OCI-LY1 (cell line): ENCODE data around the gene HIBADH.
"Not testable (repeated sequence)": the region's sequence is repeated elsewhere in the genome, so short reads cannot be mapped to it uniquely, and the experiment has no call there.

Experiments
- H2AFZ ChIP-seq: fragments of 200-600 bp; sonication (generic), shearing (Covaris generic); 2 replicates; pipeline ENCODE4 v1.6.0; 2014; ENCODE audit warnings: antibody characterized with exemption, mild to moderate bottlenecking, low read length
- H3F3A ChIP-seq: fragments of 200-600 bp; sonication (generic), shearing (Covaris generic); 2 replicates; pipeline ENCODE4 v1.6.0; 2014; ENCODE audit warnings: mild to moderate bottlenecking, antibody characterized with exemption, low read length, moderate library complexity; ENCODE audit not compliant: insufficient read depth
- H3K27ac ChIP-seq: fragments of 200-600 bp; sonication (generic); 2 replicates; pipeline ENCODE4 v1.5.1; 2014; ENCODE audit warnings: low read length, mixed run types, mild to moderate bottlenecking, low read depth; ENCODE audit not compliant: poor library complexity, severe bottlenecking
- H3K27me3 ChIP-seq: fragments of 200-600 bp; sonication (generic); 2 replicates; pipeline ENCODE4 v1.6.0; 2014; ENCODE audit warnings: antibody characterized with exemption, mild to moderate bottlenecking, low read length, moderate library complexity; ENCODE audit not compliant: insufficient read depth
- H3K36me3 ChIP-seq: fragments of 200-600 bp; sonication (generic); 2 replicates; pipeline ENCODE4 v1.6.1; 2014; ENCODE audit warnings: mild to moderate bottlenecking, antibody characterized with exemption, low read length, moderate library complexity, mixed read lengths; ENCODE audit not compliant: insufficient read depth
- H3K4me1 ChIP-seq: fragments of 200-600 bp; sonication (generic); 2 replicates; pipeline ENCODE4 v1.5.1; 2014; ENCODE audit warnings: mild to moderate bottlenecking, low read length, moderate library complexity; ENCODE audit not compliant: insufficient read depth, severe bottlenecking
- H3K4me2 ChIP-seq: fragments of 200-600 bp; sonication (generic), shearing (Covaris generic); 2 replicates; pipeline ENCODE4 v1.6.1; 2014; ENCODE audit warnings: low read length
- H3K4me3 ChIP-seq: fragments of 200-600 bp; sonication (generic); 2 replicates; pipeline ENCODE4 v1.5.1; 2014; ENCODE audit warnings: low read length, low read depth, mild to moderate bottlenecking, mixed read lengths; ENCODE audit not compliant: poor library complexity, severe bottlenecking
- H3K79me2 ChIP-seq: fragments of 200-600 bp; shearing (Covaris generic); 2 replicates; pipeline ENCODE4 v1.6.1; 2016; ENCODE audit warnings: mixed run types, low read length, mixed read lengths; ENCODE audit not compliant: insufficient read depth
- H3K9ac ChIP-seq: fragments of 200-600 bp; sonication (generic), shearing (Covaris generic); 2 replicates; pipeline ENCODE4 v1.6.1; 2014; ENCODE audit warnings: mild to moderate bottlenecking, low read length, mixed read lengths
- H3K9me2 ChIP-seq: fragments of 200-600 bp; sonication (generic), shearing (Covaris generic); 2 replicates; pipeline ENCODE4 v1.6.1; 2014; ENCODE audit warnings: low read depth, mild to moderate bottlenecking, low read length, mixed read lengths
- H3K9me3 ChIP-seq: fragments of 200-600 bp; shearing (Covaris generic); 2 replicates; pipeline ENCODE4 v1.6.1; 2014; ENCODE audit warnings: low read length, mixed read lengths
- H4K20me1 ChIP-seq: fragments of 200-600 bp; sonication (generic), shearing (Covaris generic); 2 replicates; pipeline ENCODE4 v1.6.0; 2016; ENCODE audit warnings: mild to moderate bottlenecking, low read length; ENCODE audit not compliant: insufficient read depth
- EZH2 ChIP-seq: fragments of 200-600 bp; sonication (generic), shearing (Covaris generic); IDR thresholded peaks from 2 replicates; pipeline ENCODE4 v1.8.0; 2017; ENCODE audit warnings: borderline replicate concordance, mixed run types, mild to moderate bottlenecking, antibody characterized with exemption, low read length, moderate library complexity, mixed read lengths
- TF ChIP-seq, protein P1 (sequence below): fragments of 200-600 bp; sonication (generic), shearing (Covaris generic); IDR thresholded peaks from 2 replicates; pipeline ENCODE4 v1.5.1; 2017; ENCODE audit warnings: mild to moderate bottlenecking, antibody characterized with exemption, low read length, moderate library complexity, mixed read lengths

HIBADH gene

DNA sequence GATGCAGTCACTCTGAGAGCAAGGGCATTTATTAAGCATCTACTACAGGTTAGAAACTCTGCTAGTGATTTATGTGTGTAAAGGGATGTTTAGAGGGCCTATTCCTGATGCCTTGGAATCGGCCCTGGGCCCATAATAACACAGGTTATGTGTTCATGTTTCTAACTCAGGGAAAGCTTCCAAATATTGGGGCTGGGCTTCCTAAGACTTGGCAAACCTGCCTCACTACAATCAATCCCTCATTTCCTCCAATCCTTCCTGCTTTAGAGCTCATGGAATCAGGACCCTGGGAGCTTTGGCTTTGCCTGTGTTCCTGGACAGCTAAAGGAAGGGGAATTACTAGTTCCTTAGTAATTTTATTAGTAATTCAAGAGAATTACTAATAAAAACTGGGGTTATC, 148.8 kb downstream of the HIBADH start:
- TF ChIP-seq EZH2: no peak
- TF ChIP-seq, protein P1, sequence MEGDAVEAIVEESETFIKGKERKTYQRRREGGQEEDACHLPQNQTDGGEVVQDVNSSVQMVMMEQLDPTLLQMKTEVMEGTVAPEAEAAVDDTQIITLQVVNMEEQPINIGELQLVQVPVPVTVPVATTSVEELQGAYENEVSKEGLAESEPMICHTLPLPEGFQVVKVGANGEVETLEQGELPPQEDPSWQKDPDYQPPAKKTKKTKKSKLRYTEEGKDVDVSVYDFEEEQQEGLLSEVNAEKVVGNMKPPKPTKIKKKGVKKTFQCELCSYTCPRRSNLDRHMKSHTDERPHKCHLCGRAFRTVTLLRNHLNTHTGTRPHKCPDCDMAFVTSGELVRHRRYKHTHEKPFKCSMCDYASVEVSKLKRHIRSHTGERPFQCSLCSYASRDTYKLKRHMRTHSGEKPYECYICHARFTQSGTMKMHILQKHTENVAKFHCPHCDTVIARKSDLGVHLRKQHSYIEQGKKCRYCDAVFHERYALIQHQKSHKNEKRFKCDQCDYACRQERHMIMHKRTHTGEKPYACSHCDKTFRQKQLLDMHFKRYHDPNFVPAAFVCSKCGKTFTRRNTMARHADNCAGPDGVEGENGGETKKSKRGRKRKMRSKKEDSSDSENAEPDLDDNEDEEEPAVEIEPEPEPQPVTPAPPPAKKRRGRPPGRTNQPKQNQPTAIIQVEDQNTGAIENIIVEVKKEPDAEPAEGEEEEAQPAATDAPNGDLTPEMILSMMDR: no peak
- H2AFZ ChIP-seq: no peak overlapping the region
- no peaks in the 10 kb centered on the region for H3K4me1 ChIP-seq
- no peaks in the 10 kb centered on the region for H4K20me1 ChIP-seq
- no peak overlapping the region for H3K4me3 ChIP-seq
- H3K9me2 ChIP-seq: no peaks in the 10 kb centered on the region
- no peak overlapping the region for H3K4me2 ChIP-seq
- no peaks in the 10 kb centered on the region for H3K36me3 ChIP-seq
- no peak overlapping the region for H3K9ac ChIP-seq
- H3K9me3 ChIP-seq: no peaks in the 10 kb centered on the region
- no peaks in the 10 kb centered on the region for H3K27me3 ChIP-seq
- no peak overlapping the region for H3K27ac ChIP-seq
- no peaks in the 10 kb centered on the region for H3F3A ChIP-seq
- H3K79me2 ChIP-seq: no peaks in the 10 kb centered on the region

DNA sequence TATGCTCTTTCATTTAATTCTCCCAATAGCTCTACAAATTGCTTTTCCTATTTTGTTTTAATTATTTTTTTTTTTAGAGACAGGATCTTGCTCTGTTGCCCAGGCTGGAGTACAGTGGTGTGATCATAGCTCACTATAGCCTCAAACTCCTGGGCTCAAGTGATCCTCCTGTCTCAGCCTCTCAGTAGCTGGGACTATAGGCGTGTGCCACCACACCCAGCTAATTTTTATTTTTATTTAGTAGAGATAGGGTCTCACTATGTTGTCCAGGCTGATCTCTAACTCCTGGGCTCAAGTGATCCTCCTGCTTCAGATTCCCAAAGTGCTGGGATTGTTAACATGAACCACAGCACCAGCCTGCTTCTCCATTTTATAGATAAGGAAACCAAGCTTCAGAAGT, 151.3 kb downstream of the HIBADH start:
- H3K4me3 ChIP-seq, H3F3A ChIP-seq, H3K4me1 ChIP-seq, H3K36me3 ChIP-seq, H3K27me3 ChIP-seq, H4K20me1 ChIP-seq, H3K4me2 ChIP-seq, H2AFZ ChIP-seq, H3K9me2 ChIP-seq, H3K9ac ChIP-seq, H3K27ac ChIP-seq, H3K79me2 ChIP-seq, H3K9me3 ChIP-seq: not testable (repeated sequence)

DNA sequence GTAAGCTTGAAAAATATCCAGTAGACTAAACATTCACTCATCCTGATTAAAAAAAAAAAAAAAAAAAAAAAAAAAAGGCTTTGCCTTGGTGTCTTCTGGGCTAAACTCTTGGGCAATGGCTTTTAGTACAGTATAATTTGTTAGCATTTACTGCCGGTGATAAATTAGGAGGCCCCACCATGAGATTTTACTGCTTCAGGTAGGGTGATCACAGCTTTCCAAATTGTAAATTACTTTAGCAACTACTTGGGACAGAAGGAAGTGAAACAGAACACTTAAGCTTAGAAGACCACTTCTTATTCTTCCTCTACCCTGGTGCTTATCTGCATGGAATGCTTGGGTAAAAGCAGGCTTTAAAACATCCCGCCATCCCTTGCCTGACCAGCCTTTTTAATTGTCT, 152.1 kb downstream of the HIBADH start:
- Histone ChIP-seq H2AFZ (no peak overlapping the region), H3F3A (no peaks in the 10 kb centered on the region), H3K79me2 (no peaks in the 10 kb centered on the region), H3K9me2 (no peaks in the 10 kb centered on the region), H4K20me1 (no peaks in the 10 kb centered on the region), H3K4me2 (no peak overlapping the region), H3K36me3 (no peaks in the 10 kb centered on the region), H3K27me3 (no peaks in the 10 kb centered on the region), H3K9me3 (no peaks in the 10 kb centered on the region), H3K27ac (no peak overlapping the region), H3K4me3 (no peak overlapping the region), H3K4me1 (no peaks in the 10 kb centered on the region), H3K9ac (no peak overlapping the region)
- TF ChIP-seq, protein P1: no peak
- no peak for TF ChIP-seq EZH2

DNA sequence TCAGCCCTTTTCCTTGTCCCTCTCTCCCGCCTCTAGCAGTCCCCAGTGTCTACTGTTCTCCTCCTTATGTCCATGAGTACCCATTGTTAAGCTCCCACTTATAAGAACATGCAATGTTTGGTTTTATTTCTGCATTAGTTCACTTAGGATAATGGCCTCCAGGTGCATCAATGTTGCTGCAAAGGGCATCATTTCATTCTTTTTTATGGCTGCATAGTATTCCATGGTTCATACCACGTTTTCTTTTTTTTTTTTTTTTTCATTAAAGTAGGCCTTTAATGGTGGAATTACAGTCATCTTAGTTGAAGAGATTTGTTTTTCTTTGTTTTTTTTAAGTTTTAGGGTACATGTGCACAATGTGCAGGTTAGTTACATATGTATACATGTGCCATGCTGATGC, 160.8 kb downstream of the HIBADH start:
- not testable (repeated sequence) for H3K27me3 ChIP-seq, H3K9me2 ChIP-seq, H3K4me2 ChIP-seq, H3K27ac ChIP-seq, H3K4me3 ChIP-seq, H3K79me2 ChIP-seq, H4K20me1 ChIP-seq, H3F3A ChIP-seq, H2AFZ ChIP-seq, H3K36me3 ChIP-seq, H3K4me1 ChIP-seq, H3K9ac ChIP-seq, H3K9me3 ChIP-seq
